HCT116 (cell line): ENCODE measurements around the gene RBM38. TPM values are rescaled to one million over a fixed set of nuclear protein-coding genes. Genes with fewer than 3 reads are reported as not detected.

Experiments used
- ATAC-seq: fragments of 200-7000 bp; cut with Tn5 transposase; 2 replicates; pipeline ENCODE4 v1.9.1; 2020; ENCODE audit warnings: mild to moderate bottlenecking, moderate library complexity
- BruUV-seq: library from RNA; stranded (reverse); fragments of 400-500 nt; replicated peaks from 2 replicates; lab custom pipeline; 2021; lab: Mats Ljungman, UMichigan
- CTCF ChIA-PET: fragments of 300-600 bp; sonication (Branson Sonifier 250); formaldehyde crosslinking; loops from one replicate; lab custom pipeline; 2021; ENCODE audit warnings: antibody characterized with exemption; lab: Charles Lee
- POLR2A ChIA-PET: fragments of 300-600, 350-600 bp; sonication (Branson Sonifier 250); formaldehyde crosslinking; loops from one replicate; lab custom pipeline; 2021; ENCODE audit warnings: antibody characterized with exemption; lab: Charles Lee
- RAD21 ChIA-PET, 2 experiments: fragments of 300-600 bp; sonication (Branson Sonifier 250); formaldehyde crosslinking; loops; one replicate each; lab custom pipeline; 2023; ENCODE audit warnings: low total read pairs in 2 of 2; ENCODE audit not compliant: uncharacterized antibody in 2 of 2, unreplicated experiment in 2 of 2, low non-redundant PET in 1 of 2; lab: Charles Lee
- DNase-seq: peaks from one replicate; pipeline ENCODE4 v3.0.0-alpha.2; 2010; ENCODE audit warnings: low read depth, low spot score
- H2AFZ ChIP-seq: fragments of 200-600 bp; shearing (Covaris generic), sonication (generic); 2 replicates; pipeline ENCODE4 v1.6.1; 2017; ENCODE audit warnings: low read depth, mixed run types, mixed read lengths, antibody characterized with exemption, low read length; ENCODE audit not compliant: poor library complexity, severe bottlenecking
- H3K27ac ChIP-seq: 2 replicates; pipeline ENCODE4 v1.5.1; 2012; ENCODE audit warnings: low read depth, low read length
- H3K27me3 ChIP-seq: fragments of 200-600 bp; sonication (generic); 2 replicates; pipeline ENCODE4 v1.6.1; 2016; ENCODE audit warnings: mixed run types, low read length, mixed read lengths; ENCODE audit not compliant: insufficient read depth
- H3K36me3 ChIP-seq, 2 experiments: fragments of 200-500 bp in 1 of 2; fragments of 200-600 bp in 1 of 2; sonication (Bioruptor generic) in 1 of 2; sonication (generic) in 1 of 2; 2 replicates each; pipeline versions ENCODE4 v1.5.1 to v1.6.1; 2014 to 2016; ENCODE audit warnings: low read length in 2 of 2, inconsistent platforms in 1 of 2, mixed read lengths in 1 of 2, mixed run types in 1 of 2; ENCODE audit not compliant: insufficient read depth in 2 of 2, control insufficient read depth in 1 of 2
- H3K4me1 ChIP-seq, 2 experiments: fragments of 200-600 bp in 1 of 2; sonication (generic) in 1 of 2; 2 replicates each; pipeline versions ENCODE4 v1.5.1 to v1.6.1; 2012 to 2017; ENCODE audit warnings: low read length in 2 of 2, inconsistent platforms in 1 of 2, mild to moderate bottlenecking in 1 of 2, mixed read lengths in 1 of 2, mixed run types in 1 of 2, moderate library complexity in 1 of 2; ENCODE audit not compliant: insufficient read depth in 2 of 2, control insufficient read depth in 1 of 2
- H3K4me2 ChIP-seq: fragments of 200-600 bp; sonication (generic); 2 replicates; pipeline ENCODE4 v1.6.1; 2017; ENCODE audit warnings: mixed run types, low read length, mixed read lengths
- H3K4me3 ChIP-seq, 2 experiments: fragments of 200-600 bp in 1 of 2; sonication (generic) in 1 of 2; replicated peaks in 1 of 2; 2 replicates each; pipeline ENCODE4 v1.5.1; 2011 to 2016; ENCODE audit warnings: low read length in 2 of 2, control low read depth in 1 of 2, low read depth in 1 of 2, mild to moderate bottlenecking in 1 of 2, mixed read lengths in 1 of 2, mixed run types in 1 of 2
- H3K79me2 ChIP-seq: fragments of 200-600 bp; sonication (generic); 2 replicates; pipeline ENCODE4 v1.6.1; 2017; ENCODE audit warnings: mild to moderate bottlenecking, mixed run types, low read length, moderate library complexity, mixed read lengths; ENCODE audit not compliant: insufficient read depth
- H3K9ac ChIP-seq: fragments of 200-600 bp; sonication (generic); 2 replicates; pipeline ENCODE4 v1.6.1; 2016; ENCODE audit warnings: low read length, mixed read lengths
- H3K9me2 ChIP-seq: fragments of 200-600 bp; sonication (generic), shearing (Covaris generic); 2 replicates; pipeline ENCODE4 v1.6.1; 2017; ENCODE audit warnings: mixed run types, mild to moderate bottlenecking, moderate library complexity; ENCODE audit not compliant: insufficient read depth
- H3K9me3 ChIP-seq, 2 experiments: fragments of 200-500 bp in 1 of 2; fragments of 200-600 bp in 1 of 2; sonication (Bioruptor generic) in 1 of 2; sonication (generic) in 1 of 2; 2 replicates each; pipeline ENCODE4 v1.6.1; 2014 to 2017; ENCODE audit warnings: low read length in 2 of 2, mixed read lengths in 2 of 2, inconsistent platforms in 1 of 2, low read depth in 1 of 2, mild to moderate bottlenecking in 1 of 2, mixed run types in 1 of 2, moderate library complexity in 1 of 2; ENCODE audit not compliant: control insufficient read depth in 1 of 2, insufficient read depth in 1 of 2
- H4K20me1 ChIP-seq: fragments of 200-600 bp; sonication (generic), shearing (Covaris generic); 2 replicates; pipeline ENCODE4 v1.6.1; 2017; ENCODE audit warnings: mixed run types, mild to moderate bottlenecking, moderate library complexity; ENCODE audit not compliant: insufficient read depth
- CEBPB ChIP-seq: IDR thresholded peaks from 2 replicates; pipeline ENCODE4 v1.6.1; 2012; ENCODE audit warnings: low read depth
- EZH2phosphoT487 ChIP-seq: fragments of 200-600 bp; IDR thresholded peaks from 2 replicates; pipeline ENCODE4 v1.6.1; 2018; ENCODE audit warnings: antibody characterized with exemption, borderline replicate concordance
- SIN3A ChIP-seq: IDR thresholded peaks from 2 replicates; pipeline ENCODE4 v1.6.1; 2012; ENCODE audit warnings: low read depth
- SP1 ChIP-seq: IDR thresholded peaks from 2 replicates; pipeline ENCODE4 v1.6.1; 2012; ENCODE audit warnings: low read depth
- SRF ChIP-seq: IDR thresholded peaks from 2 replicates; pipeline ENCODE4 v1.6.1; 2012; ENCODE audit warnings: low read depth
- ZFX ChIP-seq: fragments of 450-650 bp; IDR thresholded peaks from 2 replicates; pipeline ENCODE4 v1.6.1; 2017
- ZNF274 ChIP-seq: fragments of 200-500 bp; sonication (Bioruptor generic); IDR thresholded peaks from 2 replicates; pipeline ENCODE4 v1.6.1; 2014; ENCODE audit warnings: mild to moderate bottlenecking, low read depth, low read length, inconsistent platforms
- intact Hi-C: fragments of 100-400 bp; cut with micrococcal nuclease; formaldehyde crosslinking; loops from 2 replicates; pipeline ENCODE4 v1.10.0; 2022
- total RNA-seq: library from RNA; stranded (reverse); gene quantifications from one replicate; pipeline ENCODE4 v1.2.1, GENCODE V29; 2021; ENCODE audit not compliant: unreplicated experiment
- TF ChIP-seq, protein P1 (sequence below): IDR thresholded peaks from 2 replicates; pipeline ENCODE4 v1.6.1; 2012; ENCODE audit warnings: low read depth
- TF ChIP-seq, protein P2 (sequence below), 3 experiments: fragments of 200-600 bp in 1 of 3; sonication (generic) in 1 of 3; IDR thresholded peaks in 2 of 3; conservative IDR thresholded peaks in 1 of 3; 2 replicates each; pipeline ENCODE4 v1.5.1; 2012 to 2017; ENCODE audit warnings: low read depth in 2 of 3, low read length in 2 of 3, antibody characterized with exemption in 1 of 3, borderline replicate concordance in 1 of 3, control low read depth in 1 of 3, mild to moderate bottlenecking in 1 of 3, mixed read lengths in 1 of 3, mixed run types in 1 of 3, moderate library complexity in 1 of 3; ENCODE audit not compliant: insufficient read depth in 1 of 3

Gene RBM38
- total RNA-seq, 1 experiment from 2014 or later: 36.2 TPM

DNA sequence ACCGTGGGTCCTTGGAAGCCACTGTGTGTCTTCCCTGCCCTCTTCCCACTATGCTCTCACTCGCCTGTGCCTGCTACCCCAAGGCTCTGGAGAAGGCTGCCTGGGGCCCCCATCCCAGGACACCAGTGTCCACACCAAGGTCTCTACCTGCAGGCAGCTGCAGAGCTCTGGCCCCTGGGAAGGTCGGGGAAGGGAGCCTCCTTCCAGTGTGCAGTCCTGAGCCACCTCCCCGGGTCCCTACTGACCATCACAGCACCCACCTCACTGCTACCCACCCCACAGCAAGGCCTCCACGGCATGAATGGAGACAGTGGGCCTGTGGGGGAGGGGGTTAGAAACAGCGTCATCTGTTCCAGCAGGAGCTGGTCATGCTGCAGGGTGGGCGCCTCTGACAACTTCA, 35.6 kb downstream of the RBM38 start (continued):
- no peak for TF ChIP-seq CEBPB
- no peak for TF ChIP-seq SRF
- TF ChIP-seq, protein P1, sequence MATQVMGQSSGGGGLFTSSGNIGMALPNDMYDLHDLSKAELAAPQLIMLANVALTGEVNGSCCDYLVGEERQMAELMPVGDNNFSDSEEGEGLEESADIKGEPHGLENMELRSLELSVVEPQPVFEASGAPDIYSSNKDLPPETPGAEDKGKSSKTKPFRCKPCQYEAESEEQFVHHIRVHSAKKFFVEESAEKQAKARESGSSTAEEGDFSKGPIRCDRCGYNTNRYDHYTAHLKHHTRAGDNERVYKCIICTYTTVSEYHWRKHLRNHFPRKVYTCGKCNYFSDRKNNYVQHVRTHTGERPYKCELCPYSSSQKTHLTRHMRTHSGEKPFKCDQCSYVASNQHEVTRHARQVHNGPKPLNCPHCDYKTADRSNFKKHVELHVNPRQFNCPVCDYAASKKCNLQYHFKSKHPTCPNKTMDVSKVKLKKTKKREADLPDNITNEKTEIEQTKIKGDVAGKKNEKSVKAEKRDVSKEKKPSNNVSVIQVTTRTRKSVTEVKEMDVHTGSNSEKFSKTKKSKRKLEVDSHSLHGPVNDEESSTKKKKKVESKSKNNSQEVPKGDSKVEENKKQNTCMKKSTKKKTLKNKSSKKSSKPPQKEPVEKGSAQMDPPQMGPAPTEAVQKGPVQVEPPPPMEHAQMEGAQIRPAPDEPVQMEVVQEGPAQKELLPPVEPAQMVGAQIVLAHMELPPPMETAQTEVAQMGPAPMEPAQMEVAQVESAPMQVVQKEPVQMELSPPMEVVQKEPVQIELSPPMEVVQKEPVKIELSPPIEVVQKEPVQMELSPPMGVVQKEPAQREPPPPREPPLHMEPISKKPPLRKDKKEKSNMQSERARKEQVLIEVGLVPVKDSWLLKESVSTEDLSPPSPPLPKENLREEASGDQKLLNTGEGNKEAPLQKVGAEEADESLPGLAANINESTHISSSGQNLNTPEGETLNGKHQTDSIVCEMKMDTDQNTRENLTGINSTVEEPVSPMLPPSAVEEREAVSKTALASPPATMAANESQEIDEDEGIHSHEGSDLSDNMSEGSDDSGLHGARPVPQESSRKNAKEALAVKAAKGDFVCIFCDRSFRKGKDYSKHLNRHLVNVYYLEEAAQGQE: no peak

DNA sequence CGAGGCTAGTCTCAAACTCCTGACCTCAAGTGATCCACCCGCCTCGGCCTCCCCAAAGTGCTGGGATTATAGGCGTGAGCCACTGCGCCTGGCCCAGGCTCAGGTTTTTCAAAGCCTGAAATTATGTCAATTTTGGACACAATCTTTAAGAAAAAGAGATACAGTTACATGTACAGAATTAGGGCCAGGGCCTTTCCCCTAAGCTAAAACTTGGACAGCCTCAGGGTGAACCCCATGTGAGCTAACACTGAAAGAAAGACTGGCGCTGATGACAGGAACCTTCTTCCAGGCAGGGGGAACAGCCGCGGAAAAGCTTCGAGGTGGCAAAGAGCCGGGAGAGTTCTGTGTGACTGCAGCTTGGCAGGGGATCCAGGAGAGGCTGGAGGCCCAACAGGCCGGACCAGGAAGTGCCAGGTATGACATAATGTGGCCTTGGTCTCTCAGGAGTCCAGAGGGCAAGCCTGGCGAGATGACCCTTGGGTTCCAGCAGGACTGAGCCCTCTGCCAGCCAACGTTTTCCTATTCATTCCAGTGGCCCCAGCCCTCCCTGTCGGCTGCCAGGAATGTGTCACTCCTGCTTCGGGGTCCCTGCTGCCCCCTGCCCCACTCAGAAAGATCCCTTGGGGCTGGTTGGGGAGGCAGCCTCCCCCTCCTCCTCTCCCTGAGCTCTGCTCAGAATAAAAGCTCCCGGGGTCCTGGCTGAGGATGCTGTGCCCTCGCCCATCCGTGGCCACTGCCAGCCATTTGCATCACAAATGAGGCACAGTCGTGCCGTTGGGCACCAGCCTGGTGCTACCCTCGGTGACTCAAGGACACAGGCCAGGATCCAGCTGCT, 37.3 kb downstream of the RBM38 start:
- ChIA-PET RAD21 (no interaction called here), CTCF (no interaction called here), POLR2A (no interaction called here)
- H3K27me3 ChIP-seq: no peaks in the 10 kb centered on the region
- intact Hi-C loops: no loop called here
- no peaks in the 10 kb centered on the region for H3K36me3 ChIP-seq
- DNase-seq: no peak
- H3K4me1 ChIP-seq: peaks cover 20 to 35% of the 10 kb centered on the region in 2 experiments
- H3K9me2 ChIP-seq: no peaks in the 10 kb centered on the region
- BruUV-seq: no TSS peak
- TF ChIP-seq ZFX (no peak), ZNF274 (no peak), SIN3A (no peak), EZH2phosphoT487 (no peak), SP1 (no peak), SRF (no peak)
- TF ChIP-seq, protein P2, sequence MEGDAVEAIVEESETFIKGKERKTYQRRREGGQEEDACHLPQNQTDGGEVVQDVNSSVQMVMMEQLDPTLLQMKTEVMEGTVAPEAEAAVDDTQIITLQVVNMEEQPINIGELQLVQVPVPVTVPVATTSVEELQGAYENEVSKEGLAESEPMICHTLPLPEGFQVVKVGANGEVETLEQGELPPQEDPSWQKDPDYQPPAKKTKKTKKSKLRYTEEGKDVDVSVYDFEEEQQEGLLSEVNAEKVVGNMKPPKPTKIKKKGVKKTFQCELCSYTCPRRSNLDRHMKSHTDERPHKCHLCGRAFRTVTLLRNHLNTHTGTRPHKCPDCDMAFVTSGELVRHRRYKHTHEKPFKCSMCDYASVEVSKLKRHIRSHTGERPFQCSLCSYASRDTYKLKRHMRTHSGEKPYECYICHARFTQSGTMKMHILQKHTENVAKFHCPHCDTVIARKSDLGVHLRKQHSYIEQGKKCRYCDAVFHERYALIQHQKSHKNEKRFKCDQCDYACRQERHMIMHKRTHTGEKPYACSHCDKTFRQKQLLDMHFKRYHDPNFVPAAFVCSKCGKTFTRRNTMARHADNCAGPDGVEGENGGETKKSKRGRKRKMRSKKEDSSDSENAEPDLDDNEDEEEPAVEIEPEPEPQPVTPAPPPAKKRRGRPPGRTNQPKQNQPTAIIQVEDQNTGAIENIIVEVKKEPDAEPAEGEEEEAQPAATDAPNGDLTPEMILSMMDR (IDR thresholded peaks at IDR 0.05 in 2 of 3, conservative IDR thresholded peaks at IDR 0.05 in 1 of 3; ENCODE audit: borderline replicate concordance in 1 of 3, insufficient read depth in 1 of 3, low read depth in 2 of 3, low read length in 2 of 3): no peak
- no peak overlapping the region for H3K4me2 ChIP-seq
- ATAC-seq: no peak
- H3K9me3 ChIP-seq: no peaks in the 10 kb centered on the region
- no peak overlapping the region for H3K9ac ChIP-seq
- H3K27ac ChIP-seq: no peak overlapping the region
- no peaks in the 10 kb centered on the region for H4K20me1 ChIP-seq
- H3K4me3 ChIP-seq: no peak overlapping the region
- H2AFZ ChIP-seq: no peak overlapping the region
- no peaks in the 10 kb centered on the region for H3K79me2 ChIP-seq
